ENCODE measurements around the gene PPP2R3A.
A peak's percentile ranks its signal among the peaks of the same experiment; 100 is the strongest.

PPP2R3A gene

GRCh38 chr3:136008732-136009470 is 43.4 kb downstream of the PPP2R3A start:
- DNase-seq (ENCODE audit: low read depth in 2 of 2): no peak
- H3K4me3 ChIP-seq (replicated peaks in 1 of 2; ENCODE audit: low read depth in 2 of 2, low read length in 2 of 2): no peak overlapping the region
- no peak for TF ChIP-seq CTCF (IDR thresholded peaks at IDR 0.05; ENCODE audit: low read depth, low read length)

GRCh38 chr3:136018876-136019275 is 53.3 kb downstream of the PPP2R3A start:
- peak in 1 of 2 donors; percentile 7 for DNase-seq (ENCODE audit: low read depth in 2 of 2)
- TF ChIP-seq CTCF (IDR thresholded peaks at IDR 0.05; ENCODE audit: low read depth, low read length): no peak
- no peak overlapping the region for H3K4me3 ChIP-seq (replicated peaks in 1 of 2; ENCODE audit: low read depth in 2 of 2, low read length in 2 of 2)

- no peak overlapping the region for H3K4me3 ChIP-seq (replicated peaks in 1 of 2; ENCODE audit: low read depth in 2 of 2, low read length in 2 of 2)
- peak in 1 of 2 donors; percentile 45 for DNase-seq (ENCODE audit: low read depth in 2 of 2)
- TF ChIP-seq CTCF (IDR thresholded peaks at IDR 0.05; ENCODE audit: low read depth, low read length): no peak
These were observed 56.3 kb downstream of the PPP2R3A start for GRCh38 chr3:136021803-136022202.

- no peak overlapping the region for H3K4me3 ChIP-seq (replicated peaks in 1 of 2; ENCODE audit: low read depth in 2 of 2, low read length in 2 of 2)
- DNase-seq (ENCODE audit: low read depth in 2 of 2): no peak
- no peak for TF ChIP-seq CTCF (IDR thresholded peaks at IDR 0.05; ENCODE audit: low read depth, low read length)
These were observed 57.2 kb downstream of the PPP2R3A start for GRCh38 chr3:136022529-136023263.

GRCh38 chr3:136023264-136023978 is 57.9 kb downstream of the PPP2R3A start:
- H3K4me3 ChIP-seq (replicated peaks in 1 of 2; ENCODE audit: low read depth in 2 of 2, low read length in 2 of 2): no peak overlapping the region
- no peak for DNase-seq (ENCODE audit: low read depth in 2 of 2)
- TF ChIP-seq CTCF (IDR thresholded peaks at IDR 0.05; ENCODE audit: low read depth, low read length): no peak

GRCh38 chr3:136036306-136036705 is 70.8 kb downstream of the PPP2R3A start:
- no peak for DNase-seq (ENCODE audit: low read depth in 2 of 2)
- H3K4me3 ChIP-seq (replicated peaks in 1 of 2; ENCODE audit: low read depth in 2 of 2, low read length in 2 of 2): no peak overlapping the region
- no peak for TF ChIP-seq CTCF (IDR thresholded peaks at IDR 0.05; ENCODE audit: low read depth, low read length)

Data from cardiac fibroblast (primary cell).